ENCODE data around the gene PUSL1. TPM values are rescaled to one million over a fixed set of nuclear protein-coding genes. Genes with fewer than 3 reads are reported as not detected.

Gene PUSL1
- total and polyA plus RNA-seq, 2 of the 13 experiments (the other 11 are each of a cell fraction or from before 2014, with no cell fraction given), result 8.3 to 22.2 TPM

- TF ChIP-seq, protein P1, sequence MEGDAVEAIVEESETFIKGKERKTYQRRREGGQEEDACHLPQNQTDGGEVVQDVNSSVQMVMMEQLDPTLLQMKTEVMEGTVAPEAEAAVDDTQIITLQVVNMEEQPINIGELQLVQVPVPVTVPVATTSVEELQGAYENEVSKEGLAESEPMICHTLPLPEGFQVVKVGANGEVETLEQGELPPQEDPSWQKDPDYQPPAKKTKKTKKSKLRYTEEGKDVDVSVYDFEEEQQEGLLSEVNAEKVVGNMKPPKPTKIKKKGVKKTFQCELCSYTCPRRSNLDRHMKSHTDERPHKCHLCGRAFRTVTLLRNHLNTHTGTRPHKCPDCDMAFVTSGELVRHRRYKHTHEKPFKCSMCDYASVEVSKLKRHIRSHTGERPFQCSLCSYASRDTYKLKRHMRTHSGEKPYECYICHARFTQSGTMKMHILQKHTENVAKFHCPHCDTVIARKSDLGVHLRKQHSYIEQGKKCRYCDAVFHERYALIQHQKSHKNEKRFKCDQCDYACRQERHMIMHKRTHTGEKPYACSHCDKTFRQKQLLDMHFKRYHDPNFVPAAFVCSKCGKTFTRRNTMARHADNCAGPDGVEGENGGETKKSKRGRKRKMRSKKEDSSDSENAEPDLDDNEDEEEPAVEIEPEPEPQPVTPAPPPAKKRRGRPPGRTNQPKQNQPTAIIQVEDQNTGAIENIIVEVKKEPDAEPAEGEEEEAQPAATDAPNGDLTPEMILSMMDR (CRISPR knock-in tag; IDR thresholded peaks at IDR 0.05), result no peak
- TF ChIP-seq ZBTB3 (CRISPR knock-in tag; IDR thresholded peaks at IDR 0.05; ENCODE audit: borderline replicate concordance, low read depth) (0 out of 2 replicates have a peak, but pooled peaks have one; percentile 27), PRDM4 (CRISPR knock-in tag; IDR thresholded peaks at IDR 0.05; ENCODE audit: borderline replicate concordance) (no peak), ZNF501 (CRISPR knock-in tag; IDR thresholded peaks at IDR 0.05) (0 out of 2 replicates have a peak, but pooled peaks have one; percentile 21), POLR2G (IDR thresholded peaks at IDR 0.05; ENCODE audit: low read depth, low read length) (no peak), ZNF33B (CRISPR knock-in tag; IDR thresholded peaks at IDR 0.05) (no peak), ELF1 (CRISPR knock-in tag; IDR thresholded peaks at IDR 0.05) (no peak), HMG20B (CRISPR knock-in tag; conservative IDR thresholded peaks at IDR 0.05) (0 out of 2 replicates have a peak, but pooled peaks have one; percentile 23), ZNF10 (CRISPR knock-in tag; IDR thresholded peaks at IDR 0.05; ENCODE audit: borderline replicate concordance, low read depth) (no peak), ARID5B (CRISPR knock-in tag; IDR thresholded peaks at IDR 0.05) (peak; percentile 41; the same call in 1 of the 2 replicates), ZMAT3 (CRISPR knock-in tag; conservative IDR thresholded peaks at IDR 0.05) (no peak), GTF2F1 (IDR thresholded peaks at IDR 0.05; ENCODE audit: low read length) (no peak), ZNF337 (CRISPR knock-in tag; IDR thresholded peaks at IDR 0.05; ENCODE audit: borderline replicate concordance, low read depth) (no peak), ZNF547 (CRISPR knock-in tag; IDR thresholded peaks at IDR 0.05) (no peak), PHF5A (CRISPR knock-in tag; IDR thresholded peaks at IDR 0.05; ENCODE audit: low read depth, unreplicated experiment) (no peak), POGZ (CRISPR knock-in tag; IDR thresholded peaks at IDR 0.05) (no peak), NONO (IDR thresholded peaks at IDR 0.05) (no peak), NONO (CRISPR knock-in tag; conservative IDR thresholded peaks at IDR 0.05) (no peak), SALL1 (CRISPR knock-in tag; IDR thresholded peaks at IDR 0.05) (peak; percentile 88), RFXANK (CRISPR knock-in tag; IDR thresholded peaks at IDR 0.05) (no peak), RARG (CRISPR knock-in tag; IDR thresholded peaks at IDR 0.05; ENCODE audit: low read depth) (no peak), SCMH1 (CRISPR knock-in tag; IDR thresholded peaks at IDR 0.05; ENCODE audit: borderline replicate concordance) (no peak), GATA4 (IDR thresholded peaks at IDR 0.05; ENCODE audit: borderline replicate concordance, low read depth) (no peak), SALL2 (CRISPR knock-in tag; IDR thresholded peaks at IDR 0.05) (no peak), REPIN1 (CRISPR knock-in tag; IDR thresholded peaks at IDR 0.05; ENCODE audit: borderline replicate concordance, low read depth) (no peak)
Measured at GRCh38 chr1:1334835-1335234, 26.4 kb downstream of the PUSL1 start (continued).

All from HepG2 (cell line).